Mononuclear cell (primary cell): ENCODE data around the gene PAEP. TPM values are rescaled to one million over a fixed set of nuclear protein-coding genes. Genes with fewer than 3 reads are reported as not detected.
"Not testable (repeated sequence)": the region's sequence is repeated elsewhere in the genome, so short reads cannot be mapped to it uniquely, and the experiment has no call there.

Experiments
- H3K27me3 ChIP-seq: 2 replicates; pipeline ENCODE4 v1.6.0; 2011; ENCODE audit warnings: low read length, control low read depth; ENCODE audit not compliant: insufficient read depth
- H3K4me1 ChIP-seq: 2 replicates; pipeline ENCODE4 v1.5.1; 2011; ENCODE audit warnings: mild to moderate bottlenecking, low read length, control low read depth; ENCODE audit not compliant: insufficient read depth
- H3K4me3 ChIP-seq: 2 replicates; pipeline ENCODE4 v1.5.1; 2011; ENCODE audit warnings: mild to moderate bottlenecking, low read length, moderate library complexity
- H3K9me3 ChIP-seq: 2 replicates; pipeline ENCODE4 v1.5.1; 2011; ENCODE audit warnings: low read depth, mild to moderate bottlenecking, control low read depth, low read length
- total RNA-seq: library from RNA; depleted of rRNA; stranded (reverse); fragments of >200 nt; gene quantifications from one replicate; pipeline ENCODE4 v1.2.3, GENCODE V29; 2012

PAEP gene
- not detected for total RNA-seq

DNA sequence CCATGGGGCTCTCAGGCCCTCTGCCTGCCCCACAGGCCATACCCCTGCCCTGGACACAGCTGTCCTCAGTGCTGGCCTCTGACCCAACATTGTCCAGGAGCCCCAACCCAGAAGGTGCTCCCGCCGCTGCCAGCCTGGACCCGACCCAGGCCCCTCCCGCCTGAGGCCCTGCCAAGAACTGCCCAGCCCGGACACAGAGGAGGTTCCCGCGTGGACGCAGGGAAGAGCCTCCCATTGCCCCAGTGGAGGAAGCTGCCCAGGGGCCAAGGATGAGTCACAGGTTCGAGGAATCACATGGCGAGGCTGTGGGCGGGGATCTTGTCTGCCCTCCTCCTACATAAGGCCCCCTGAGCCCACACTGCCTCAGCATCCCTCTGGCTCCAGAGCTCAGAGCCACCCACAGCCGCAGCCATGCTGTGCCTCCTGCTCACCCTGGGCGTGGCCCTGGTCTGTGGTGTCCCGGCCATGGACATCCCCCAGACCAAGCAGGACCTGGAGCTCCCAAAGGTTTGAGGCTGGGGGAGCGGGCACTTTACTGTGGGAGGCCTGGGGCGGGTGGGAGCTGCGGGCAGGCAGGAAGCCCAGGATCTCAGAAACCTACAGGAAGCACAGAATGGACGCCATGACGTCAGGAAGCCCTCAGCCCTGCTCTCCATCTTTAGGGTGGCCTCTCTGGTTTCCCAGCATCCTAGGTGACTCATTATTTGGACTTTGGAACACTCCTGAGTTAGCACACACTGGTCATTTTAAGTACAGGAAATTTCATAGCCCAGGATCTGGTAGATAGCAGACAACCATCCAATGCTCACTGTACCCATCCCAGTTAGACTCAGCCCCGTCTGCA lies at the start of gene PAEP:
Gene PAEP, plus strand, starts transcription at position 366 of the 844 bp plus-strand sequence.
- H3K4me3 ChIP-seq, result no peak within 1 kb of the TSS
- no peaks in the 10 kb centered on the region for H3K9me3 ChIP-seq
- no peaks in the 10 kb centered on the region for H3K27me3 ChIP-seq
- no peaks in the 10 kb centered on the region for H3K4me1 ChIP-seq

DNA sequence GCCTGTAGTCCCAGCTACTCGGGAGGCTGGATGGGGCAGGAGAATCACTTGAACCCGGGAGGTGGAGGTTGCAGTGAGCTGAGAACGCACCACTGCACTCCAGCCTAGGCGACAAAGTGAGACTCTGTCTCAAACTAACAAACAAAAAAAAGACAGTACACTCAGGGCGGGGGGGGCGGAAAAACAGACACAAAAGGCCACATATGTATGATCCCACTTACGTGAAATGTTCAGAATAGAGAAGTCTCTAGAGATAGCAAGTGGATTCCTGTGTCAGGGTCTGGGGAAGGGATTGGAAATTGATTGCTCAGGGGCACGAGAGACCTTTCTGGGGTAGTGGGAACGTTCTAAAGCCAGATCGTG lies 49.3 kb upstream of the PAEP start:
- Histone ChIP-seq H3K9me3 (no peaks in the 10 kb centered on the region), H3K4me1 (no peaks in the 10 kb centered on the region), H3K27me3 (no peaks in the 10 kb centered on the region), H3K4me3 (no peak overlapping the region)

DNA sequence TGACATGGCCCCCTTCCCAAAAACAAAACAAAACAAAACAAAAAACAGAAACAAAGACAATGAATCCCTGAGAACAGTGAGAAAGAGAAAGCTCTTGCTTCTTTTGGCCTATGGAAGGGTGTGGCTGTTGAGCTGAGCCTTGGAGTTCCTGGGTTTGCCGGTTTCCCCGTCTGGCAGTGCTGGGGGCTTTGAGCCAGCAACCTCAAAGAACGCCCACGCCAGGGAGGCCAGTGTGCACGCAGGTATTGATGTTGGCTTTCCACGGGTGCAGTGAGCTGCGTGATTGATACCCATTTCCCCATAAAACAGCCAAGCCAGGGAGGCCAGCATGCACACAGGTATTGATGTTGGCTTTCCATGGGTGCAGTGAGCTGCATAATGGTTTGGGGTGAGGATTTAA lies 48.7 kb upstream of the PAEP start:
- no peaks in the 10 kb centered on the region for H3K4me1 ChIP-seq
- no peaks in the 10 kb centered on the region for H3K9me3 ChIP-seq
- no peaks in the 10 kb centered on the region for H3K27me3 ChIP-seq
- H3K4me3 ChIP-seq, result no peak overlapping the region

DNA sequence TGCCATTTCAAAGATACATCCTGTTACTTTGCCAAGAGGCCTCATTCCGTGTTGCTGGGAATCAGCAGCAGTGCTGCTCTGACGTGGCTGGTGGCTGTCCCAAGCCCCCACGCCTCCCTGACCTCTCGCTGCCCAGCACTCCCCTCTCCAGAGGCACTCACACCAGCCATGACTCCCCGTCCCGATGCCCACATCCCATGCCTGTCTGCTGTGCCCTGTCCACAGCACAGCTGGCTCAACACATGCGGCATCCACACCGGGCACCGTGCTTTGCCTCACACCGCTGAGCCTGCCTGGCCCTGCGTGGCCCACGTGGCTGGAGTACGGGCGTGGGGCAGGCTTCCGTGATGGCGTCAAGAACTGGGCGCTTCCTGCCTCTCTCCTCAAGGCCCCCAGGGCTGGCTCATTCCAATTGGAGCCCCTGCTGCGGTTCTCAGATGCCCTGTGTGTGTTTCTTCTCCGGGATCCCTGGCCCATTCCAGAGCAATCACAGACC lies 48.2 kb upstream of the PAEP start:
- H3K9me3 ChIP-seq, result no peaks in the 10 kb centered on the region
- H3K27me3 ChIP-seq, result no peaks in the 10 kb centered on the region
- no peaks in the 10 kb centered on the region for H3K4me1 ChIP-seq
- no peak overlapping the region for H3K4me3 ChIP-seq

DNA sequence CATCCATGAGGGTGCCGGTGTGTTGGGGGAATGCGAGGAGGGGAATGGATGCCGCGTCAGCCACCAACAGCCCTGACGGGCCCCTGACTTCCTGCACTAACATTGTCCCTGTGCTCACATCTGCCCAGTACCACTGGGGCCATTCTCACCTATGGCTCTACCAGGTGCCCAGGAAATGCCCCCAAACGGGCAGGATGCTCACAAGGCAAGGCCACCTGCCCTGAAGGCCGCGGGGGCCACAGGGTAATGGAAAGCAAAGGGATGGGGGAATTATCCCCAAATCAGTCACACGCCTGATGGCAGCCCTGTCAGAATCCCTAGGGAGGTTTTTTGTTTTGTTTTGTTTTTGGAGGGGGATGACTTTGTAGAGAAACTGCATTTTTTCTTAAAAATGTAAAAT lies 47.6 kb upstream of the PAEP start:
- not testable (repeated sequence) for H3K9me3 ChIP-seq

DNA sequence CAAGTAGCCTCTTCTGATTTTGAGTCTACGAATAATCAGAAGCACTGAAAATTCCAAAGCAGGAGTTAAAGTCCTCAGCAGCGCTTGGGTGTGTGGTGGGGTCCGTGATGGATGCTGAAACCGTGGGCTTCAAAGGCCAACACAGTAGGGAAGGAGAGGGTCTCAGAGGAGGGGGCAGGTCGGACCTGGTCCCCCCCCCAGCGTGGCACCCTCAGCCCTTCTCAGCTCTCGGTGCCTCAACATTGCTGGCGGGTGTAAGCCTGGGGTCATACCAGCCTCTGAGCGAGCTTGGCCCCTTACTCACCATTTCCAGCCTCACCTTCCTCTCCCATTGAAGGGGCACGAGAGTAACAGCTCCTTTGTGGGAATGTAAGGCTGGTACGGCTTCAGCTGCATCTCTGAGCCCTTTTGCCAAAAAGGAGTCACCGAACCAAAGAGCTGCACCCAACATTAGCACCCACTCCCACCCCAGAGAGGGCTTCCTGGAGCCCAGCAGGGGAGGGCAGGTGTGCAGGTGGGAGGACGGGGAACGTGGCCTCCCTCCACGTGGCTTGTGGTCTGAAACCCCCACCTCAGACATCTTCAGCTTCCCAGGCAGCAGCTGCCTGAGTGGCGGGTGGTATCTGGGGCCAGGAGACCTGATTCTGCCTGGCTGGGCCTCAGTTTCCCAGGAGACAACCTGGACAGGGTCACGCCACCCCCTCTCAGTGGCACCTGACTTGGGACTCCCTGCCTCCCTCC lies 47.0 kb upstream of the PAEP start:
- Histone ChIP-seq H3K27me3 (no peaks in the 10 kb centered on the region), H3K9me3 (no peaks in the 10 kb centered on the region), H3K4me1 (no peaks in the 10 kb centered on the region), H3K4me3 (no peak overlapping the region)

More for the DNA sequence above, 47.6 kb upstream of the PAEP start:
- H3K27me3 ChIP-seq, H3K4me3 ChIP-seq, H3K4me1 ChIP-seq: not testable (repeated sequence)

DNA sequence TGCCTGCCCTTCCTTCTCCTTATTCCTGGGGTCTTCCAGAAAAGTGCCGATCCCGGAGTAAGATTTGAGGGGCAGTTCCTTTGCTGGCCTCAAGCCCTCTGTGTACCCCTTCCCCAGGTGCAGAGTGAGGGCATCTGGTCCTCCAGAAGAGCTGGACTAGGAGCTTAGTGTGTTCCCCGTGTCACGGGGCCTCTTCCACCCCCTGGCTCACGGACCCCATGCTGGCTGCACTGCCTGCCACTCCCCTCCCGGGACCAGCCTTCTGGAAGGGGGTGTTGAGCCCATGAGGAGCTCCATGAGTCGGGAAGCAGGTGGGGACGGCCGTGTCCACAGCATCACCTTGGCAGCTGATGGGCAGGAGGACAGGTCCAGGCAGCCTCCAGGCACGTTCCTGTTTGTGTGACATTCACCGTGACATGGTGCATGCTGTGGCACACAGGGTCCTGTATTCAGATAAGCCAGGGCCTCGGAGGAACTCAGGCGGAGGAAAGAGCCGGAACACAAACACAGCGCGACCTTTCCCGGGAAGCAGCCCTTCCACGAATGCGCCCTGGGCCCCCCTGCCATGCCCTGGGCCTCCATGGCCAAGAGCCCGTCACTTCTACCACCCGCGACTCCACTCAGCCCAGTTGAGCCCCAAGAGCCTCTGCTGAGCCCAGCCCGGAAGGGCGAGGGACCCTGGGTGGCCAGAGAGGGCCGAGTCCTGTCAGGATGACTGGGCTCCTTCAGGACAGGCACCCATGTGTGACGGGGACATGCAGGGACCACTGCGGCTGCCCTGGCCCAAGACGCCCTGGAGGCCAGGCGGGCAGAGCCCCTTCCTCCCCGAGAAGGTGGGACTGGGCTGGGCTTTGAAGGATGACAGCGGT lies 46.2 kb upstream of the PAEP start:
- Histone ChIP-seq H3K4me3 (no peak overlapping the region), H3K4me1 (no peaks in the 10 kb centered on the region), H3K27me3 (no peaks in the 10 kb centered on the region), H3K9me3 (no peaks in the 10 kb centered on the region)

DNA sequence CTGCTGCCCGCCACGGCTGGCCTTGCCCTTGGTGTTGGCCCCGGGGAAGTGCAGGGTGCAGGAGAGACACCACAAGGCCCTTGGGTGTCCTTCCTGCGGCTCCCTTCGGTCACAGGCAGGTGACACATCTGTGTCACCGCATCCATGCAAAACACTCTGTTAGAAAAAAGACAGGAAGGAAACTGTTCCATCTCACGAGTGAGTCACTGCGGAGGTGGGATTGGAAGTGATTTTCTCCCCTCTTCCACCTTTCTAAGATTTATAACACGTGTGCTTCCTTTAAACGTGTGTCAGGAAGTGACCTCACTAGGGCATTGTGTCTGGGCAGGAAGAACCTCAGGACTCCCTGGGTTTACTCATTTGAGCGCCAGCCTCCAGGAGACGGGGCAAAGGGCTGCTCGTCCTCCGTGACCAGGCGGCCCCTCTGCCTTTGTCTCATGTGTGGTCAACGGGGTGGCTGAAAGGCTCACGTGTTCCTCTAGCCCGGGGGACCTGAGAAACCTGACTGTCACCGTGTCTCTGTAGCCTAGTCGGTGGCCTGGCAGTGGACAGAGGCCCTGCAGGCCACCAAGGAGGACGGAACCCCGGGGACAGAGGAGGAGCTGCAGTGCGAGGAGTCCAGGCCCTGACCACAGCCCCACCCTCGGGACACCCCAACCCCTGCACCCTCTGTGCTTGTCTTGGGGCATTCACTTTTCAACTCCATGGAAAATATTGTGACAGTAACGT lies 45.3 kb upstream of the PAEP start:
- Histone ChIP-seq H3K27me3 (no peaks in the 10 kb centered on the region), H3K9me3 (no peaks in the 10 kb centered on the region), H3K4me3 (no peak overlapping the region), H3K4me1 (no peaks in the 10 kb centered on the region)

DNA sequence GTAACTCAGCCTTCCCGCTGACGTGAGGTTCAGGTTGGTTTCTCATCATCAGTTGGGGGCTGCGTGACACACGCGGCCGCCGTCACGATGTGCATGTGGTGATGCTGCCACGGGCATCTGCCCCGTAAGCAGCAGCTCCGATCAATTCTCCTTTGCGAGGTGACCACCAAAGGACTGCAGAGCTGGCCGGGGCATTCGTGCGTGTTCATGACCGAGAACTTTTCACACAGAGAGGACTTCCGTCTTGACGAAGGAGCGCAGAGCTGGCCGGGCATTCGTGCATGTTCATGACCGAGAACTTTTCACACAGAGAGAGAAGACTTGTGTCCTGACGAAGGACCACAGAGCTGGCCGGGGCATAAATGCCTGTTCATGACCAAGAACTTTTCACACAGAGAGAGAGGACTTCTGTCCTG lies 44.1 kb upstream of the PAEP start:
- H3K4me1 ChIP-seq, result no peaks in the 10 kb centered on the region
- no peak overlapping the region for H3K4me3 ChIP-seq
- H3K27me3 ChIP-seq, result no peaks in the 10 kb centered on the region
- no peaks in the 10 kb centered on the region for H3K9me3 ChIP-seq

DNA sequence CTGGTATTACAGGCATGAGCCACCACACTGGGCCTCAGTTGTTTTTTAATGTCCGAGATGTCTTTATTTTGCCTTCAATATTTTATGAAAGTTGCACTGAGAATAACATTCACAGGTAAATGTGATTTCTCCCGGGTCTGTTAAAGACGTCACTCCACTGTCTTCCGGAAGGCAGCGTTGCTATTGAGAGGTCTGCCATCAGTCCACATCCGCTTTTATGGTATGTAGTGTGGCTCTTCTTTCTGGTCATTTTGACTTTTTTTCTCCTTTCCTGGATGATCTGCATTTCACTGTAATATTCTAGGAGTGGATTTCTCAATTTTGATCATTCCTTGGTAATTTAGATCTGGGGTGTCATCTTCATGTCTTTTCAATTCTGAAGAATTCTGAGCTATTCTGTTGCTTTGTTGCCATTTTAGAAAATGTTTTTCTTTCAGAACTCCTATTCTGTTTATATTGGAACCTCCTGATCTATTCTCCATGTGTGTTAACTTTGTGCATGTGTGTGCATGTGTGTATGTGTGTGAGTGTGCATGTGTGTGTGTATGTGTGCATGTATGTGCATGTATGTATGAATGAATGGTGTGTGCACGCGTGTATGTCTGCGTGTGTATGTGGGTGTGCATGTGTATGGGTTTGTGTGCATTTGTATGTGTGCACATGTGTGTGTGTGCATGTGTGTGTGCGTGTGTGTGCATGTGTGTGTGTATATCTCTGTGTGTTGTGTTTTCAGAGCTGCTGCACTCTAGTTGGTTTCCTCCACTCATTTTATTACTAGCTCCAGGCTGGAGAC lies 42.2 kb upstream of the PAEP start:
- H3K4me3 ChIP-seq, result no peak overlapping the region
- no peaks in the 10 kb centered on the region for H3K27me3 ChIP-seq
- H3K9me3 ChIP-seq, result no peaks in the 10 kb centered on the region
- H3K4me1 ChIP-seq, result no peaks in the 10 kb centered on the region

DNA sequence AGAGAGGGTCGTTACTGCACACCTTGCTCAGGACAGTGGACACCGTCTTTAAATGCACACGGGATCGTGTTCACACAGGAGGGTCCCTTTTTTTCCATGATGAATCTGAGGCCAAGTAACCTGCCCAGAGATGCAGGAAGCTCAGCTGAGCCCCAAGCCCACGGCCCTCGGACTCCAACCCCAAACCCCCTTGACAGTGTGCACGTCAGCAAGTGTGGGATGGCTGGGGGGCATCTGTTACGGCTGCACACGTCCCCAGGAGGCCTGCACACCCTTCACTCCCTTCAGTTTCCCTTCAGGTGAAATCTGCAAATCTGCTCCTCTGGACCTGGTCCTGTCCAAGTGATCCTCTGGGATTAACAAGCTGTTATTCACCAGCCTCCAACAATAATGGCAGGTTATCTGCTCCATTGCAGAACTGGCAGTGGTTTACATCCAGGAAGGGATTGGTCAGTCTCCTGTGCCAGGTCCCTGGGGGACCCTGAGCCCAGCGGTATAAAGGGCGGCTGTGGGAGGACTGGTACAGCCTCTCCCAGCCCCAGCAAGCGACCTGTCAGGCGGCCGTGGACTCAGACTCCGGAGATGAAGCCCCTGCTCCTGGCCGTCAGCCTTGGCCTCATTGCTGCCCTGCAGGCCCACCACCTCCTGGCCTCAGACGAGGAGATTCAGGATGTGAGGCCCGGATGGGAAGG lies 40.5 kb upstream of the PAEP start, which contains the start of gene LCN1:
Gene LCN1, plus strand, starts transcription at position 525 of the 692 bp plus-strand sequence. Its CDS starts 58 bp downstream, at position 583.
- Histone ChIP-seq H3K27me3 (no peaks in the 10 kb centered on the region), H3K9me3 (no peaks in the 10 kb centered on the region), H3K4me3 (no peak within 1 kb of the TSS), H3K4me1 (no peaks in the 10 kb centered on the region)

DNA sequence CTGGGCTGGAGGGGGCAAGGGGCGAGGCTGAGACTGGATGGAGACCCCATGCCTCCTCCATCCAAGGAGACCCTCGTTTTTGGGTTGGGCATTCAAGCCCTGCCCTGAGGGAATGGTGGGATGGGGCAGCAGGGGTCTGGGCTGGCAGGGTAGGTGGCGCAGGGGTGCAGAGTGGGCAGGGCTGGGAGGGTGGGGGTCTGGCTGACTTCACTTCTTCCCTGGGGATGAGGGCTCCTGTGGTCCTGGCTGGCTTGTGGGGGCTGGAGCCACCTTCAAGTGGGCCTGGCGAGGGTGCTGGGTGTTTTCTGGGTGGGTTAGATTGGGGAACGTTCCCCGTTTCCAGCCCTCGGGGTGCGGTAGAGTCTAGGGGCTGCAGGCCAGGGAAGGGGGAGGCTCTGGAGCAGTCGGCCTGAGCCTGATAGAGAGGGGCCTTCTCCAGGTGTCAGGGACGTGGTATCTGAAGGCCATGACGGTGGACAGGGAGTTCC lies 39.9 kb upstream of the PAEP start:
- no peaks in the 10 kb centered on the region for H3K9me3 ChIP-seq
- no peak overlapping the region for H3K4me3 ChIP-seq
- no peaks in the 10 kb centered on the region for H3K27me3 ChIP-seq
- no peaks in the 10 kb centered on the region for H3K4me1 ChIP-seq
